Liver (tissue), 3 donors: ENCODE data around the gene YAE1.

Source experiments
- EGR1 ChIP-seq, 2 donors: IDR thresholded peaks; 2 replicates each; pipeline ENCODE4 v1.6.1; 2016 to 2018; ENCODE audit warnings: antibody characterized with exemption in 2 of 2, low read depth in 2 of 2
- GABPA ChIP-seq, 2 donors: IDR thresholded peaks in 1 of 2; conservative IDR thresholded peaks in 1 of 2; 2 replicates each; pipeline ENCODE4 v1.6.1; 2016; ENCODE audit warnings: antibody characterized with exemption in 2 of 2, mild to moderate bottlenecking in 1 of 2, moderate library complexity in 1 of 2
- RAD21 ChIP-seq, 2 donors: IDR thresholded peaks; 2 replicates each; pipeline ENCODE4 v1.6.1; 2016; ENCODE audit warnings: antibody characterized with exemption in 2 of 2, mild to moderate bottlenecking in 2 of 2
- RXRA ChIP-seq, 2 donors: IDR thresholded peaks; 2 replicates each; pipeline ENCODE4 v1.6.1; 2017 to 2018; ENCODE audit warnings: antibody characterized with exemption in 2 of 2, mild to moderate bottlenecking in 1 of 2
- SP1 ChIP-seq: IDR thresholded peaks from 2 replicates; pipeline ENCODE4 v1.6.1; 2018; ENCODE audit warnings: antibody characterized with exemption, mild to moderate bottlenecking
- TAF1 ChIP-seq: conservative IDR thresholded peaks from 2 replicates; pipeline ENCODE4 v1.6.1; 2016; ENCODE audit warnings: antibody characterized with exemption, mild to moderate bottlenecking
- YY1 ChIP-seq: IDR thresholded peaks from 2 replicates; pipeline ENCODE4 v1.6.1; 2016; ENCODE audit warnings: antibody characterized with exemption, mild to moderate bottlenecking
- TF ChIP-seq, protein P1 (sequence below): fragments of 150-350 bp; IDR thresholded peaks from 2 replicates; pipeline ENCODE4 v1.5.1; 2017; ENCODE audit warnings: improper control_type of control experiment, low read depth, low read length; ENCODE audit not compliant: missing input control
- TF ChIP-seq, protein P2 (sequence below): IDR thresholded peaks from 2 replicates; pipeline ENCODE4 v1.6.1; 2016; ENCODE audit warnings: antibody characterized with exemption
- TF ChIP-seq, protein P3 (sequence below): IDR thresholded peaks from 2 replicates; pipeline ENCODE4 v1.6.1; 2016; ENCODE audit warnings: antibody characterized with exemption, mild to moderate bottlenecking
- TF ChIP-seq, protein P4 (sequence below): IDR thresholded peaks from 2 replicates; pipeline ENCODE4 v1.6.1; 2016; ENCODE audit warnings: antibody characterized with exemption
- TF ChIP-seq, protein P5 (sequence below): IDR thresholded peaks from 2 replicates; pipeline ENCODE4 v1.6.1; 2016; ENCODE audit warnings: antibody characterized with exemption
- donor health status: healthy.
- donor health status: healthy.

DNA sequence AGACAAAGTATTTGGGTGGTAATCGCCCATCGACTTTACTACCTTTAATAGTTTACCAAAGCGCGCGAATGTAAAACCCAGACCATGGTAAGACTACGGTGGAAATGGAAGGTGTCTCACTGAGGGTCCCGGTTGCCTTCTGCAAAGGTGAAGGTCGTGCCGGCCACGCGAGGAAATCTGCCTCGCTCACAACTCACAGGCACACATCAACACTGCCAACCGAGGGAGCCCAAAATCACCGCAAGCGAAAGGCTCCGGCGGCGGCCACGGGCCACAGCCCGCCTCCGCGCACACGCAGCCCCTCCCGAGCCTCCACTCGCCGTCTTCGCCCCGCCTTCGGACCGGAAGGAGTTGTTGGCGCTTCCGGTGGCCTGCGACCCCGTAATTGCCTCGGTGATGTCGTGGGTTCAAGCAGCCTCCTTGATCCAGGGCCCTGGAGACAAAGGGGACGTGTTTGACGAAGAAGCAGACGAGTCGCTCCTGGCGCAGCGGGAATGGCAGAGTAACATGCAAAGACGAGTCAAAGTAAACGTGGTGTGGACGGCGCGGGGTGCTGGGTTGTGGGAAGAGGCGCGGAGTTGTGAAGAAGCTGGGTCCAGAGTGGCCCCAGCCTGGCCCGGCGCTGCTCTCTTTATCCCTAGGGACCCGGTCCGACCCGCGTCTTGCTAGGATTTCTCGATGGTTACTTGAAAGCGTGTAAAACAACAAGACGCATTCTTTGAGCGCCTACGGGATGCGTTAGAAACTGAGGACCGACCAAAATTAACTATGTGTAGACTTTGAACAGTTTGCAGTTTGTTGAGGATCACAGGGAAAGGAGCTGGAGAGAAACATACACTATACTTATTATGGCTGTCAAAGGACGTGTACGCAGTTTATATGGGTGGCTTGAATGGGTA lies at the start of gene YAE1:
- TF ChIP-seq, protein P1, sequence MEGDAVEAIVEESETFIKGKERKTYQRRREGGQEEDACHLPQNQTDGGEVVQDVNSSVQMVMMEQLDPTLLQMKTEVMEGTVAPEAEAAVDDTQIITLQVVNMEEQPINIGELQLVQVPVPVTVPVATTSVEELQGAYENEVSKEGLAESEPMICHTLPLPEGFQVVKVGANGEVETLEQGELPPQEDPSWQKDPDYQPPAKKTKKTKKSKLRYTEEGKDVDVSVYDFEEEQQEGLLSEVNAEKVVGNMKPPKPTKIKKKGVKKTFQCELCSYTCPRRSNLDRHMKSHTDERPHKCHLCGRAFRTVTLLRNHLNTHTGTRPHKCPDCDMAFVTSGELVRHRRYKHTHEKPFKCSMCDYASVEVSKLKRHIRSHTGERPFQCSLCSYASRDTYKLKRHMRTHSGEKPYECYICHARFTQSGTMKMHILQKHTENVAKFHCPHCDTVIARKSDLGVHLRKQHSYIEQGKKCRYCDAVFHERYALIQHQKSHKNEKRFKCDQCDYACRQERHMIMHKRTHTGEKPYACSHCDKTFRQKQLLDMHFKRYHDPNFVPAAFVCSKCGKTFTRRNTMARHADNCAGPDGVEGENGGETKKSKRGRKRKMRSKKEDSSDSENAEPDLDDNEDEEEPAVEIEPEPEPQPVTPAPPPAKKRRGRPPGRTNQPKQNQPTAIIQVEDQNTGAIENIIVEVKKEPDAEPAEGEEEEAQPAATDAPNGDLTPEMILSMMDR, result no peak
- TF ChIP-seq, protein P2, sequence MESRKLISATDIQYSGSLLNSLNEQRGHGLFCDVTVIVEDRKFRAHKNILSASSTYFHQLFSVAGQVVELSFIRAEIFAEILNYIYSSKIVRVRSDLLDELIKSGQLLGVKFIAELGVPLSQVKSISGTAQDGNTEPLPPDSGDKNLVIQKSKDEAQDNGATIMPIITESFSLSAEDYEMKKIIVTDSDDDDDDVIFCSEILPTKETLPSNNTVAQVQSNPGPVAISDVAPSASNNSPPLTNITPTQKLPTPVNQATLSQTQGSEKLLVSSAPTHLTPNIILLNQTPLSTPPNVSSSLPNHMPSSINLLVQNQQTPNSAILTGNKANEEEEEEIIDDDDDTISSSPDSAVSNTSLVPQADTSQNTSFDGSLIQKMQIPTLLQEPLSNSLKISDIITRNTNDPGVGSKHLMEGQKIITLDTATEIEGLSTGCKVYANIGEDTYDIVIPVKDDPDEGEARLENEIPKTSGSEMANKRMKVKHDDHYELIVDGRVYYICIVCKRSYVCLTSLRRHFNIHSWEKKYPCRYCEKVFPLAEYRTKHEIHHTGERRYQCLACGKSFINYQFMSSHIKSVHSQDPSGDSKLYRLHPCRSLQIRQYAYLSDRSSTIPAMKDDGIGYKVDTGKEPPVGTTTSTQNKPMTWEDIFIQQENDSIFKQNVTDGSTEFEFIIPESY, result no peak
- no peak for TF ChIP-seq RAD21 (IDR thresholded peaks at IDR 0.05)
- peak; percentile 26 for TF ChIP-seq TAF1
- TF ChIP-seq, protein P3, sequence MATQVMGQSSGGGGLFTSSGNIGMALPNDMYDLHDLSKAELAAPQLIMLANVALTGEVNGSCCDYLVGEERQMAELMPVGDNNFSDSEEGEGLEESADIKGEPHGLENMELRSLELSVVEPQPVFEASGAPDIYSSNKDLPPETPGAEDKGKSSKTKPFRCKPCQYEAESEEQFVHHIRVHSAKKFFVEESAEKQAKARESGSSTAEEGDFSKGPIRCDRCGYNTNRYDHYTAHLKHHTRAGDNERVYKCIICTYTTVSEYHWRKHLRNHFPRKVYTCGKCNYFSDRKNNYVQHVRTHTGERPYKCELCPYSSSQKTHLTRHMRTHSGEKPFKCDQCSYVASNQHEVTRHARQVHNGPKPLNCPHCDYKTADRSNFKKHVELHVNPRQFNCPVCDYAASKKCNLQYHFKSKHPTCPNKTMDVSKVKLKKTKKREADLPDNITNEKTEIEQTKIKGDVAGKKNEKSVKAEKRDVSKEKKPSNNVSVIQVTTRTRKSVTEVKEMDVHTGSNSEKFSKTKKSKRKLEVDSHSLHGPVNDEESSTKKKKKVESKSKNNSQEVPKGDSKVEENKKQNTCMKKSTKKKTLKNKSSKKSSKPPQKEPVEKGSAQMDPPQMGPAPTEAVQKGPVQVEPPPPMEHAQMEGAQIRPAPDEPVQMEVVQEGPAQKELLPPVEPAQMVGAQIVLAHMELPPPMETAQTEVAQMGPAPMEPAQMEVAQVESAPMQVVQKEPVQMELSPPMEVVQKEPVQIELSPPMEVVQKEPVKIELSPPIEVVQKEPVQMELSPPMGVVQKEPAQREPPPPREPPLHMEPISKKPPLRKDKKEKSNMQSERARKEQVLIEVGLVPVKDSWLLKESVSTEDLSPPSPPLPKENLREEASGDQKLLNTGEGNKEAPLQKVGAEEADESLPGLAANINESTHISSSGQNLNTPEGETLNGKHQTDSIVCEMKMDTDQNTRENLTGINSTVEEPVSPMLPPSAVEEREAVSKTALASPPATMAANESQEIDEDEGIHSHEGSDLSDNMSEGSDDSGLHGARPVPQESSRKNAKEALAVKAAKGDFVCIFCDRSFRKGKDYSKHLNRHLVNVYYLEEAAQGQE, result peak; percentile 96
- TF ChIP-seq SP1, result no peak
- TF ChIP-seq, protein P4, sequence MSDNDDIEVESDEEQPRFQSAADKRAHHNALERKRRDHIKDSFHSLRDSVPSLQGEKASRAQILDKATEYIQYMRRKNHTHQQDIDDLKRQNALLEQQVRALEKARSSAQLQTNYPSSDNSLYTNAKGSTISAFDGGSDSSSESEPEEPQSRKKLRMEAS, result no peak
- TF ChIP-seq RXRA (IDR thresholded peaks at IDR 0.05), result peak in 1 of 2 donors; percentile 30
- TF ChIP-seq, protein P5, sequence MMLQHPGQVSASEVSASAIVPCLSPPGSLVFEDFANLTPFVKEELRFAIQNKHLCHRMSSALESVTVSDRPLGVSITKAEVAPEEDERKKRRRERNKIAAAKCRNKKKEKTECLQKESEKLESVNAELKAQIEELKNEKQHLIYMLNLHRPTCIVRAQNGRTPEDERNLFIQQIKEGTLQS, result no peak
- TF ChIP-seq EGR1 (IDR thresholded peaks at IDR 0.05; ENCODE audit: low read depth in 2 of 2), result peak in 1 of 2 donors; percentile 20
- TF ChIP-seq YY1, result peak; percentile 67
- TF ChIP-seq GABPA (IDR thresholded peaks at IDR 0.05 in 1 of 2, conservative IDR thresholded peaks at IDR 0.05 in 1 of 2), result peak; percentile 90 to 97
